ENCODE data around the gene CDK2AP2.
A peak's percentile ranks its signal among the peaks of the same experiment; 100 is the strongest.

CDK2AP2 gene

GRCh38 chr11:67464411-67465188 is 43.4 kb downstream of the CDK2AP2 start:
- peak; percentile 86 to 92 (median 90) for DNase-seq

DNA sequence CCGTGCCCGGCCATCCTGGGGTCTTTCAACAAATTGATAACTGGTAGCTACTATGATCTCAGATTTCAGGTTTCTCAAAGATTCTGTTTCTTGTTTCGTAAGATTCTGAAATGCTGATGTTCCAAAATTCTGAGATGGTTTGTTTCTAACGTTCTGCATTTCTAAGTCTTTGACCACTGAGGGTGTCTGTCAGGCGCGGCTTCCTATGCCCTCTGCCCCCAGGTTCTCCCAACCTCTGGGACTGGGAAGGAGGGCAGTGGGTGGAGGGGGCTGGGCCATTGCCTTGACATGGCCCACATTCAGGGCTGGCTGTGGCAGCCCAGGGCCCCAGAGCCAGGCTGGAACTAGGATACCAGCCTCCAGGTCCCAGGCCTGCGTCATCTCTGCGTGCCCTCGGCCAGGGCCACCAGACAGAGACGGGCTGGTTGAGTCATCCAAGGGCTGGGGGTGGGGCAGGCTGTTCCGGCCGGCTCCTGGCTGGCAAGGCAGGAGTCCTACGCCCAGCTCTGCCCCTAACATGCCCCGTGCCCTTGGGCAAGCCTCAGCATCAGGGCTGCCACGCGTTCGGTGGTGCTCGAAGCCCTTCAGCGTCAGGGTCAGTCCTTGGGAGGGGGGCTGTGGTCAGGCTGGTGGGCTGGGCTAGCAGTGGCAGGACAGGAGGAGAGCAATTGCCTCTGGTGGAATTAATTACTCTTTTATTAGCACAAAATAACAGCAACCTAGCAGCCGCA is 44.1 kb downstream of the CDK2AP2 start:
- DNase-seq, result no peak

- no peak for DNase-seq
Observed at GRCh38 chr11:67463186-67463585, 44.8 kb downstream of the CDK2AP2 start.

GRCh38 chr11:67458266-67458665 is 49.7 kb downstream of the CDK2AP2 start:
- no peak for DNase-seq

GRCh38 chr11:67457453-67457852 is 50.5 kb downstream of the CDK2AP2 start:
- DNase-seq, result no peak
